HepG2 (cell line): Measurements from ENCODE around the gene EIF2S2. TPM values are rescaled to one million over a fixed set of nuclear protein-coding genes. Genes with fewer than 3 reads are reported as not detected.

Experiments used
- ATAC-seq: fragments of 200-7000 bp; cut with Tn5 transposase; 3 replicates; pipeline ENCODE4 v1.9.1; 2020; ENCODE audit warnings: mild to moderate bottlenecking, moderate library complexity
- Bru-seq: library from RNA; stranded (reverse); fragments of 400-500 nt; gene quantifications from one replicate; lab custom pipeline; 2021; lab: Mats Ljungman, UMichigan
- BruChase-seq, 2 experiments: library from RNA; stranded (reverse); fragments of 400-500 nt; gene quantifications; one replicate each; lab custom pipeline; 2021; lab: Mats Ljungman, UMichigan
- BruUV-seq: library from RNA; stranded (reverse); fragments of 400-500 nt; replicated peaks from 2 replicates; lab custom pipeline; 2021; lab: Mats Ljungman, UMichigan
- CTCF ChIA-PET: fragments of 300-600 bp; formaldehyde crosslinking; extraction: SDS; loops from one replicate; lab custom pipeline; 2021; ENCODE audit warnings: low total read pairs, inconsistent platforms, low intra/inter-chr PET ratio; lab: Yijun Ruan, JAX
- POLR2A ChIA-PET: fragments of 350-600 bp; sonication (Branson Sonifier 250); formaldehyde crosslinking; loops from one replicate; lab custom pipeline; 2020; ENCODE audit warnings: antibody characterized with exemption, inconsistent platforms; lab: Yijun Ruan, JAX
- DNase-seq: peaks from one replicate; pipeline ENCODE4 v3.0.0-alpha.2; 2015; ENCODE audit warnings: low spot score
- FAIRE-seq: peaks from 3 replicates; lab custom pipeline; 2011; peaks lifted over from hg19 to GRCh38; lab: Jason Lieb, UNC
- H2AFZ ChIP-seq: one replicate; pipeline ENCODE4 v1.6.1; 2011; ENCODE audit warnings: low read length, inconsistent platforms
- H3K27ac ChIP-seq: fragments of 300-600 bp; 3 replicates; pipeline ENCODE4 v1.8.0; 2011; ENCODE audit warnings: mixed run types, mild to moderate bottlenecking, mixed read lengths, low read length, inconsistent platforms; ENCODE audit not compliant: insufficient read depth; ENCODE audit errors: extremely low read length
- H3K27me3 ChIP-seq, 2 experiments: fragments of 200-600 bp in 1 of 2; 2 replicates in 1 of 2; 3 replicates in 1 of 2; pipeline versions ENCODE4 v1.6.0 to v1.8.0; 2011; ENCODE audit warnings: low read length in 2 of 2, mild to moderate bottlenecking in 2 of 2, moderate library complexity in 2 of 2, inconsistent platforms in 1 of 2; ENCODE audit not compliant: insufficient read depth in 2 of 2, control insufficient read depth in 1 of 2
- H3K36me3 ChIP-seq, 2 experiments: fragments of 200-600 bp in 1 of 2; replicated peaks in 1 of 2; 2 replicates in 1 of 2; 3 replicates in 1 of 2; pipeline versions ENCODE4 v1.5.1 to v1.8.0; 2011; ENCODE audit warnings: low read length in 2 of 2, inconsistent platforms in 1 of 2; ENCODE audit not compliant: insufficient read depth in 2 of 2, control insufficient read depth in 1 of 2
- H3K4me1 ChIP-seq: 2 replicates; pipeline ENCODE4 v1.5.1; 2012; ENCODE audit warnings: low read length, inconsistent platforms; ENCODE audit not compliant: insufficient read depth
- H3K4me2 ChIP-seq: 2 replicates; pipeline ENCODE4 v1.6.0; 2011; ENCODE audit warnings: low read depth, low read length, inconsistent platforms
- H3K4me3 ChIP-seq, 3 experiments: fragments of 200-600 bp in 1 of 3; sonication (generic), shearing (Covaris generic) in 1 of 3; replicated peaks in 1 of 3; 2 replicates each; pipeline ENCODE4 v1.5.1; 2011 to 2016; ENCODE audit warnings: low read length in 3 of 3, inconsistent platforms in 2 of 3, low read depth in 2 of 3, mild to moderate bottlenecking in 2 of 3, control low read depth in 1 of 3, mixed read lengths in 1 of 3; ENCODE audit not compliant: insufficient read depth in 1 of 3
- H3K79me2 ChIP-seq: one replicate; pipeline ENCODE4 v1.6.1; 2011; ENCODE audit warnings: low read length, inconsistent platforms; ENCODE audit not compliant: insufficient read depth
- H3K9ac ChIP-seq: 2 replicates; pipeline ENCODE4 v1.6.0; 2011; ENCODE audit warnings: mild to moderate bottlenecking, low read depth, low read length, inconsistent platforms; ENCODE audit not compliant: insufficient read depth
- H3K9me3 ChIP-seq: 2 replicates; pipeline ENCODE4 v1.5.1; 2012; ENCODE audit warnings: mild to moderate bottlenecking, low read length
- H4K20me1 ChIP-seq: 2 replicates; pipeline ENCODE4 v1.6.0; 2011; ENCODE audit warnings: inconsistent platforms, mild to moderate bottlenecking, low read length, moderate library complexity; ENCODE audit not compliant: insufficient read depth
- CREB1 ChIP-seq, 2 experiments: fragments of 450-650 bp in 1 of 2; IDR thresholded peaks; 2 replicates each; pipeline ENCODE4 v1.6.1; 2016 to 2017; ENCODE audit warnings: control low read depth in 1 of 2, mild to moderate bottlenecking in 1 of 2, missing compliant biosample characterization in 1 of 2, missing genetic modification characterization in 1 of 2
- HMGXB3 ChIP-seq: sonication (generic); formaldehyde crosslinking; IDR thresholded peaks from 2 replicates; pipeline ENCODE4 v1.4.0; 2020; ENCODE audit warnings: missing genetic modification reagents, borderline replicate concordance
- JUNB ChIP-seq: sonication (generic); formaldehyde crosslinking; IDR thresholded peaks from 2 replicates; pipeline ENCODE4 v1.8.0; 2022; ENCODE audit warnings: missing genetic modification reagents, mild to moderate bottlenecking, borderline replicate concordance
- MYC ChIP-seq: sonication (generic); formaldehyde crosslinking; IDR thresholded peaks from 2 replicates; pipeline ENCODE4 v1.9.0; 2021; ENCODE audit warnings: missing genetic modification reagents, borderline replicate concordance
- RBFOX2 ChIP-seq: fragments of 200-400 bp; formaldehyde crosslinking; IDR thresholded peaks from 2 replicates; pipeline ENCODE4 v1.6.1; 2017; ENCODE audit warnings: low read depth, mild to moderate bottlenecking, low read length
- REXO4 ChIP-seq: sonication (generic); formaldehyde crosslinking; IDR thresholded peaks from 2 replicates; pipeline ENCODE4 v1.8.0; 2022; ENCODE audit warnings: missing genetic modification reagents, mild to moderate bottlenecking, borderline replicate concordance
- THAP7 ChIP-seq: sonication (generic); formaldehyde crosslinking; IDR thresholded peaks from 2 replicates; pipeline ENCODE4 v1.8.1; 2023; ENCODE audit warnings: mild to moderate bottlenecking, missing genetic modification reagents
- ZFP37 ChIP-seq: sonication (generic); formaldehyde crosslinking; IDR thresholded peaks from 2 replicates; pipeline ENCODE4 v1.4.0; 2020; ENCODE audit warnings: missing genetic modification reagents, borderline replicate concordance
- ZFP82 ChIP-seq: sonication (generic); formaldehyde crosslinking; IDR thresholded peaks from 2 replicates; pipeline ENCODE4 v1.5.1; 2020; ENCODE audit warnings: mild to moderate bottlenecking, missing genetic modification reagents, borderline replicate concordance
- ZNF430 ChIP-seq: sonication (generic); formaldehyde crosslinking; IDR thresholded peaks from 2 replicates; pipeline ENCODE4 v1.9.0; 2021; ENCODE audit warnings: mild to moderate bottlenecking, missing genetic modification reagents
- WGBS: methylation state at CpG from one replicate; pipeline ENCODE4 v1.1.6; 2017; ENCODE audit warnings: low lambda C conversion rate; 5-methylcytosine and 5-hydroxymethylcytosine counted together
- in situ Hi-C: cut with HindIII; loops from 2 replicates; pipeline ENCODE4 v1.10.0; 2017; ENCODE audit warnings: low pct_unique_long_range_greater_than_20kb; ENCODE audit not compliant: extremely low pct_ligation_motif_present
- intact Hi-C: fragments of 100-400 bp; cut with micrococcal nuclease; formaldehyde crosslinking; loops from one replicate; pipeline ENCODE4 v1.10.0; 2022; ENCODE audit not compliant: unreplicated experiment
- long read RNA-seq, 2 experiments: library from RNA in 1 of 2; library from polyadenylated mRNA in 1 of 2; stranded (forward) in 1 of 2; unstranded in 1 of 2; transcript quantifications; one replicate each; pipeline ENCODE4 v2.0.0, GENCODE V29; 2019 to 2022
- polyA minus RNA-seq, 3 experiments: library from RNA; depleted of rRNA, polyadenylated mRNA; stranded (reverse); fragments of >200 nt; gene quantifications; 2 replicates each; pipeline ENCODE4 v1.2.3, GENCODE V29; 2011; ENCODE audit warnings: low replicate concordance in 1 of 3
- polyA plus RNA-seq, 8 experiments: library from polyadenylated mRNA; depleted of rRNA in 3 of 8; stranded (reverse) in 7 of 8; unstranded in 1 of 8; fragments of >200 nt; fragmentation: Illumina TruSeq in 4 of 8; extraction: Trizol in 4 of 8; gene quantifications; 2 replicates each; pipeline versions ENCODE4 v1.2.1 to v1.2.3, GENCODE V29; 2011 to 2016; ENCODE audit warnings: low read depth in 4 of 8, missing spikeins in 1 of 8, mixed read lengths in 1 of 8; ENCODE audit not compliant: insufficient read depth in 1 of 8
- total RNA-seq, 5 experiments: library from RNA; depleted of rRNA; stranded (reverse); fragments of >200 nt; fragmentation: Illumina TruSeq; extraction: Trizol; gene quantifications; 2 replicates each; pipeline ENCODE4 v1.2.3, GENCODE V29; 2016; ENCODE audit warnings: low read depth in 1 of 5

The EIF2S2 gene
- total RNA-seq (2016; rRNA removed; fragmentation: Illumina TruSeq; extraction: Trizol) (213 and 316 TPM in 2 replicates), polyA plus RNA-seq (2011; rRNA removed) (102 and 126 TPM in 2 replicates), polyA minus RNA-seq (2011; rRNA and poly(A)+ RNA removed; ENCODE audit: low replicate concordance) (27.1 and 39.1 TPM in 2 replicates), Bru-seq, nascent RNA (percentile 98 among the genes with signal in this experiment), BruChase-seq, experiment 1, labeled RNA remaining after a 6-hour chase (percentile 98 among the genes with signal in this experiment), BruChase-seq, experiment 2, labeled RNA remaining after a 2-hour chase (percentile 97 among the genes with signal in this experiment)
- total RNA-seq (2016; cell fraction: cytosol; rRNA removed; fragmentation: Illumina TruSeq; extraction: Trizol; ENCODE audit: low read depth), result 51.0 and 51.7 TPM in 2 replicates
- 208 and 329 TPM in 2 replicates for total RNA-seq (2016; cell fraction: insoluble cytoplasmic fraction; rRNA removed; fragmentation: Illumina TruSeq; extraction: Trizol)
- total RNA-seq (2016; cell fraction: membrane; rRNA removed; fragmentation: Illumina TruSeq; extraction: Trizol), result 97.8 and 98.8 TPM in 2 replicates
- total RNA-seq (2016; cell fraction: nucleus; rRNA removed; fragmentation: Illumina TruSeq; extraction: Trizol), result 76.0 and 84.1 TPM in 2 replicates
- polyA plus RNA-seq (2011; cell fraction: cytosol; rRNA removed), result 63.0 and 92.8 TPM in 2 replicates
- polyA plus RNA-seq (2011; cell fraction: nucleus; rRNA removed), result 22.9 and 30.3 TPM in 2 replicates
- 143 and 178 TPM in 2 replicates for polyA plus RNA-seq (2012)
- 36.0 and 36.2 TPM in 2 replicates for polyA plus RNA-seq (2016; cell fraction: cytosol; fragmentation: Illumina TruSeq; extraction: Trizol; ENCODE audit: low read depth)
- polyA plus RNA-seq (2016; cell fraction: insoluble cytoplasmic fraction; fragmentation: Illumina TruSeq; extraction: Trizol; ENCODE audit: low read depth), result 299 and 317 TPM in 2 replicates
- polyA plus RNA-seq (2016; cell fraction: membrane; fragmentation: Illumina TruSeq; extraction: Trizol; ENCODE audit: low read depth), result 66.5 and 67.3 TPM in 2 replicates
- 111 and 114 TPM in 2 replicates for polyA plus RNA-seq (2016; cell fraction: nucleus; fragmentation: Illumina TruSeq; extraction: Trizol; ENCODE audit: insufficient read depth, low read depth)
- polyA minus RNA-seq (2011; cell fraction: cytosol; rRNA and poly(A)+ RNA removed), result 55.0 and 56.6 TPM in 2 replicates
- 34.4 and 37.0 TPM in 2 replicates for polyA minus RNA-seq (2011; cell fraction: nucleus; rRNA and poly(A)+ RNA removed)
- long read RNA-seq, experiment 1, transcript EIF2S2-201 (9 exons, 2,656 nt), result major isoform, 399 of 684 reads
- long read RNA-seq, experiment 1, partial matches to known transcripts, result 240 of 684 reads
- long read RNA-seq, experiment 1, other reads (novel, unspliced or antisense), result 45 of 684 reads
- long read RNA-seq, experiment 2, transcript EIF2S2-201 (9 exons, 2,656 nt), result major isoform, 578 of 1,024 reads
- long read RNA-seq, experiment 2, partial matches to known transcripts, result 329 of 1,024 reads
- long read RNA-seq, experiment 2, other reads (novel, unspliced or antisense), result 117 of 1,024 reads

- TSS peak; percentile 54 for BruUV-seq
- Histone ChIP-seq H3K79me2 (peaks cover 50% of the 10 kb centered on the region), H3K4me2 (peak within 1 kb of the TSS; percentile 100)
- peak; percentile 95; the same call in 1 of the 2 replicates for TF ChIP-seq HMGXB3 (CRISPR knock-in tag)
- peak; percentile 96 for TF ChIP-seq MYC (CRISPR knock-in tag)
- TF ChIP-seq JUNB (CRISPR knock-in tag), result no peak
- TF ChIP-seq THAP7 (CRISPR knock-in tag), result 0 out of 2 replicates have a peak, but pooled peaks have one; percentile 95
- TF ChIP-seq CREB1 (IDR thresholded peaks at IDR 0.05), result peak; percentile 98
- TF ChIP-seq CREB1 (CRISPR knock-in tag; IDR thresholded peaks at IDR 0.05), result peak; percentile 97
- peak; percentile 100; the same call in 1 of the 2 replicates for TF ChIP-seq ZFP82
- TF ChIP-seq RBFOX2, result peak; percentile 100
- peak; percentile 88; the same call in 1 of the 2 replicates for TF ChIP-seq ZFP37 (CRISPR knock-in tag)
- no peak; the same call in 1 of the 2 replicates for TF ChIP-seq REXO4 (CRISPR knock-in tag)
- peak; percentile 97; the same call in 1 of the 2 replicates for TF ChIP-seq ZNF430 (CRISPR knock-in tag)
These were observed at the start of gene EIF2S2 for GRCh38 chr20:34111702-34112599. TSS of gene EIF2S2 (minus strand) at chr20:34112243. CDS start at chr20:34112110, 133 bp downstream.

More at GRCh38 chr20:34111702-34112599, at the start of gene EIF2S2:
- 2% methylated on average over 34 of the region's 81 CpGs for WGBS
- Histone ChIP-seq H4K20me1 (peaks cover 46% of the 10 kb centered on the region), H3K4me3 (peak within 1 kb of the TSS; percentile 93 to 100 (median 96)), H3K4me1 (peaks cover 63% of the 10 kb centered on the region), H3K9me3 (no peaks in the 10 kb centered on the region), H3K36me3 (peaks cover 5 to 26% of the 10 kb centered on the region in 2 experiments), H3K27me3 (peaks cover 0 to 4% of the 10 kb centered on the region in 2 experiments; a peak in 1 of 5 replicates), H3K27ac (peak within 1 kb of the TSS; percentile 92), H2AFZ (peak within 1 kb of the TSS; percentile 79), H3K9ac (peak within 1 kb of the TSS; percentile 100)
- ATAC-seq (peak; percentile 91), DNase-seq (peak; percentile 99), FAIRE-seq (peak; percentile 83)
- intact Hi-C loops (loop anchor here (5.0 kb wide), 1 partner anchor 300 kb away; the partner anchor contains the start of gene CHMP4B), in situ Hi-C loops (no loop called here)
- CTCF ChIA-PET, result no interaction called here
- POLR2A ChIA-PET, result interaction anchor here (0.6 to 3.2 kb wide), 57 partner anchors 10 to 1745 kb away, joined by 3 to 56 read pairs (median 3); partner anchors contain the start of genes CBFA2T2, CDK5RAP1, CHMP4B and MAPRE1
